K562 (cell line): ENCODE data around the gene SUFU. TPM values are rescaled to one million over a fixed set of nuclear protein-coding genes. Genes with fewer than 3 reads are reported as not detected.

Experiments
- ATAC-seq: fragments of 200-7000 bp; cut with Tn5 transposase; 3 replicates; pipeline ENCODE4 v1.9.1; 2020; ENCODE audit warnings: moderate library complexity
- BruUV-seq: library from RNA; stranded (reverse); fragments of 400-500 nt; replicated peaks from 2 replicates; lab custom pipeline; 2021; lab: Mats Ljungman, UMichigan
- CTCF ChIA-PET: fragments of 300-600 bp; formaldehyde crosslinking; extraction: SDS; loops from one replicate; lab custom pipeline; 2021; ENCODE audit warnings: low intra/inter-chr PET ratio; lab: Yijun Ruan, JAX
- POLR2A ChIA-PET: fragments of 300-600, 350-650 bp; sonication (Branson Sonifier 250); formaldehyde crosslinking; extraction: SDS; loops from one replicate; lab custom pipeline; 2021; ENCODE audit warnings: antibody characterized with exemption, inconsistent platforms; lab: Yijun Ruan, JAX
- DNase-seq, 4 experiments: peaks; one replicate each; pipeline versions ENCODE4 v3.0.0 to v3.0.0-alpha.2; 2011 to 2018; ENCODE audit warnings: low spot score in 3 of 4, mixed read lengths in 3 of 4; ENCODE audit errors: extremely low read depth in 1 of 4
- FAIRE-seq: peaks from 2 replicates; lab custom pipeline; 2011; peaks lifted over from hg19 to GRCh38; lab: Jason Lieb, UNC
- H2AFZ ChIP-seq: 2 replicates; pipeline ENCODE4 v1.6.0; 2011; ENCODE audit warnings: low read depth, low read length, control low read depth, inconsistent platforms
- H3K27ac ChIP-seq: fragments of 200-600 bp; 3 replicates; pipeline ENCODE4 v1.8.0; 2011; ENCODE audit warnings: low read depth, mild to moderate bottlenecking, control low read depth, inconsistent platforms, low read length, moderate library complexity, mixed read lengths; ENCODE audit errors: extremely low read depth
- H3K27me3 ChIP-seq, 2 experiments: fragments of 300-600 bp in 1 of 2; 2 replicates in 1 of 2; 3 replicates in 1 of 2; pipeline versions ENCODE4 v1.6.0 to v1.8.0; 2011; ENCODE audit warnings: inconsistent platforms in 2 of 2, low read length in 2 of 2, mild to moderate bottlenecking in 1 of 2, mixed read lengths in 1 of 2, moderate library complexity in 1 of 2; ENCODE audit not compliant: control insufficient read depth in 2 of 2, insufficient read depth in 2 of 2
- H3K36me3 ChIP-seq: fragments of 300-600 bp; 3 replicates; pipeline ENCODE4 v1.8.0; 2011; ENCODE audit warnings: mild to moderate bottlenecking, low read length, inconsistent platforms; ENCODE audit not compliant: control insufficient read depth, insufficient read depth
- H3K4me1 ChIP-seq, 2 experiments: fragments of 200-600 bp in 1 of 2; replicated peaks in 1 of 2; 2 replicates in 1 of 2; 3 replicates in 1 of 2; pipeline versions ENCODE4 v1.5.1 to v1.8.0; 2011; ENCODE audit warnings: inconsistent platforms in 2 of 2, low read length in 2 of 2, mild to moderate bottlenecking in 1 of 2, mixed read lengths in 1 of 2, moderate library complexity in 1 of 2; ENCODE audit not compliant: control insufficient read depth in 2 of 2, insufficient read depth in 2 of 2
- H3K4me2 ChIP-seq: 2 replicates; pipeline ENCODE4 v1.6.1; 2011; ENCODE audit warnings: low read length, control low read depth, inconsistent platforms, mixed read lengths; ENCODE audit not compliant: insufficient read depth
- H3K4me3 ChIP-seq: fragments of 200-600 bp; sonication (generic), shearing (Covaris generic); 2 replicates; pipeline ENCODE4 v1.5.1; 2016; ENCODE audit warnings: control low read depth, inconsistent platforms
- H3K79me2 ChIP-seq: fragments of 200-600 bp; 3 replicates; pipeline ENCODE4 v1.8.0; 2011; ENCODE audit warnings: low read length, inconsistent platforms; ENCODE audit not compliant: control insufficient read depth, insufficient read depth
- H3K9ac ChIP-seq, 2 experiments: 2 replicates each; pipeline versions ENCODE4 v1.6.0 to v1.6.1; 2011; ENCODE audit warnings: low read depth in 2 of 2, low read length in 2 of 2, control low read depth in 1 of 2, inconsistent platforms in 1 of 2, mild to moderate bottlenecking in 1 of 2, mixed read lengths in 1 of 2; ENCODE audit not compliant: insufficient read depth in 1 of 2
- H3K9me1 ChIP-seq: one replicate; pipeline ENCODE4 v1.6.0; 2011; ENCODE audit warnings: inconsistent platforms, mild to moderate bottlenecking, low read length, moderate library complexity; ENCODE audit not compliant: control insufficient read depth, insufficient read depth
- H3K9me3 ChIP-seq: replicated peaks from 2 replicates; pipeline ENCODE4 v1.5.1; 2011; ENCODE audit warnings: low read depth, low read length, inconsistent platforms; ENCODE audit not compliant: control insufficient read depth, insufficient read depth
- H4K20me1 ChIP-seq: replicated peaks from 2 replicates; pipeline ENCODE4 v1.6.1; 2011; ENCODE audit warnings: low read length, inconsistent platforms, mixed read lengths; ENCODE audit not compliant: control insufficient read depth, insufficient read depth
- C11orf30 ChIP-seq: fragments of 450-650 bp; IDR thresholded peaks from 2 replicates; pipeline ENCODE4 v1.6.1; 2016; ENCODE audit warnings: low read depth, mild to moderate bottlenecking
- DPF2 ChIP-seq: fragments of 450-650 bp; IDR thresholded peaks from 2 replicates; pipeline ENCODE4 v1.6.1; 2016
- EGR1 ChIP-seq: fragments of 450-650 bp; conservative IDR thresholded peaks from 2 replicates; pipeline ENCODE4 v1.6.1; 2017; ENCODE audit warnings: mild to moderate bottlenecking
- NFRKB ChIP-seq: fragments of 450-650 bp; IDR thresholded peaks from 2 replicates; pipeline ENCODE4 v1.6.1; 2016; ENCODE audit warnings: low read depth
- PHF8 ChIP-seq: fragments of 200-600 bp; sonication (generic); IDR thresholded peaks from 2 replicates; pipeline ENCODE4 v1.6.1; 2012; ENCODE audit warnings: mixed run types, mild to moderate bottlenecking, inconsistent platforms, low read length, moderate library complexity, borderline replicate concordance
- ZNF316 ChIP-seq: fragments of 450-650 bp; IDR thresholded peaks from 2 replicates; pipeline ENCODE4 v1.6.1; 2016
- WGBS: fragments of 100-300 bp; shearing (Covaris generic); methylation state at CpG from one replicate; pipeline ENCODE4 v1.1.6; 2016; ENCODE audit warnings: low coverage, mixed read lengths; ENCODE audit not compliant: insufficient coverage; ENCODE audit errors: missing lambda C conversion rate; 5-methylcytosine and 5-hydroxymethylcytosine counted together
- in situ Hi-C: fragments of 300-500 bp; cut with MboI; formaldehyde crosslinking; loops from 4 replicates; pipeline ENCODE4 v1.15.0; 2018; ENCODE audit warnings: inconsistent platforms, mixed read lengths
- intact Hi-C: fragments of 100-400 bp; cut with micrococcal nuclease; formaldehyde crosslinking; loops from 2 replicates; pipeline ENCODE4 v1.14.2; 2022
- polyA plus RNA-seq, 8 experiments: library from polyadenylated mRNA; depleted of rRNA in 4 of 8; stranded (reverse) in 5 of 8; unstranded in 3 of 8; fragments of >200 nt; fragmentation: Nextera tagmentation in 2 of 8; fragmentation: Illumina TruSeq in 1 of 8; extraction: Ambion mirVana in 2 of 8; extraction: Trizol in 1 of 8; gene quantifications; 2 replicates each; pipeline versions ENCODE4 v1.2.1 to v1.2.3, GENCODE V29; 2011 to 2014; ENCODE audit warnings: inconsistent platforms in 1 of 8, missing spikeins in 1 of 8
- total RNA-seq, 7 experiments: library from RNA; depleted of rRNA in 6 of 7; stranded (reverse); fragments of >200 nt in 6 of 7; fragmentation: Illumina TruSeq in 2 of 7; extraction: Trizol in 2 of 7; gene quantifications; 2 replicates each; pipeline versions ENCODE4 v1.2.1 to v1.2.3, GENCODE V29; 2011 to 2021; ENCODE audit warnings: low replicate concordance in 1 of 7
- TF ChIP-seq, protein P1 (sequence below), 2 experiments: fragments of 450-650 bp; IDR thresholded peaks; 2 replicates each; pipeline ENCODE4 v1.6.1; 2016
- TF ChIP-seq, protein P2 (sequence below): fragments of 450-650 bp; IDR thresholded peaks from 2 replicates; pipeline ENCODE4 v1.6.1; 2016; ENCODE audit warnings: borderline replicate concordance
- TF ChIP-seq, protein P3 (sequence below): fragments of 450-650 bp; IDR thresholded peaks from 2 replicates; pipeline ENCODE4 v1.6.1; 2016; ENCODE audit warnings: antibody characterized with exemption
- TF ChIP-seq, protein P4 (sequence below): fragments of 250-450 bp; sonication (Bioruptor Pico); IDR thresholded peaks from 2 replicates; pipeline ENCODE4 v1.5.0; 2021

Gene SUFU
- total and polyA plus RNA-seq, 9 of the 15 experiments (the other 6 are each of a cell fraction or from before 2014, with no cell fraction given) = 0.59 to 6.3 (median 0.82) TPM

DNA sequence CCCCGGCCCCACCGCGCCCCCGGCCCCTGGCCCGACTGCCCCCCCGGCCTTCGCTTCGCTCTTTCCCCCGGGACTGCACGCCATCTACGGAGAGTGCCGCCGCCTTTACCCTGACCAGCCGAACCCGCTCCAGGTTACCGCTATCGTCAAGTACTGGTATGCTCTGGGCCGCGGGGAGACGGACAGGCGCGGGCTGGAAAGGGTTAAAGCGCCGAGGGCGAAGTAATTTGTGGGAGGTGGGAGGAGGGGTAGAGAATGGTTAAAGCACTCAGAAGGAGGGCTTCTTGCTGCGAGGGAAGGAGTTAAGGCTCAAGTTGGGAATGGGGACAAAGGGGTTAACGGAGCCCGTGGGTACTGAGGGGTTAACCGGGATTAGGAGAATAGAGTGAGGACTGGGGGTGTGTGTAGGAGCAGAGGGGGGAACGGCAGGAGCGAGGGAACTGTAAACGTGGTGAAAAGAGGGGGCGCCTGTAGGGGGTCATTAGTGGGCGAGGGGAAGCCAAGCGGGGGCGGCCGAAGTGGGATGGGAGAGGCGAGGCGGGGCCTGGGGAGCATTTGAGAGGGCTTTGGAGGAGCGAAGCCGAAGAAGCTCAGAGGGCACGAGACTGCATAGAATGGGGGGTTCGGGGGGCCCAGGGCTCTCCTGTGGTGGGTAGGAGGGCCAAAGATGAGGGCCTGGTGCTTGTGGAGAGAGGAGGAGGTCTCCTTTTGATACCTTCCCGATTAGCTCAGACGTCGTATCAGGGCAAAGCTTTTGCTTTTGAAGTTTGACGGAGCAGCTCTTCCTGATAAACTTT lies 605 bp downstream of the SUFU start:
- ChIA-PET POLR2A (interaction anchor here (0.7 to 1.7 kb wide), 6 partner anchors 16 to 281 kb away, joined by 3 to 6 read pairs (median 4); partner anchors contain the start of gene C10orf95), CTCF (interaction anchor here (1.5 kb wide), 1 partner anchor 80 kb away, joined by 6 read pairs; no protein-coding TSS in a partner anchor)
- Histone ChIP-seq H3K4me2 (peak overlapping the region; percentile 92), H3K9ac (peak overlapping the region; percentile 64 to 91), H3K4me1 (peaks cover 4 to 13% of the 10 kb centered on the region in 2 experiments; a peak in 4 of 5 replicates), H3K27me3 (no peaks in the 10 kb centered on the region), H3K9me1 (no peaks in the 10 kb centered on the region), H4K20me1 (no peaks in the 10 kb centered on the region), H3K4me3 (peak overlapping the region; percentile 86), H2AFZ (peak overlapping the region; percentile 68), H3K36me3 (peaks cover 17% of the 10 kb centered on the region), H3K79me2 (peaks cover 48% of the 10 kb centered on the region), H3K9me3 (no peaks in the 10 kb centered on the region), H3K27ac (peak overlapping the region; percentile 56; the same call in 1 of the 3 replicates)
- TSS peak; percentile 45 for BruUV-seq
- under 1% methylated on average over 25 of the region's 47 CpGs for WGBS
- in situ Hi-C loops = loop anchor here (5.0 to 25.0 kb wide), 2 partner anchors 83 to 667 kb away; partner anchors contain the start of gene KCNIP2
- FAIRE-seq (peak; percentile 79), ATAC-seq (no peak), DNase-seq (peak; percentile 9 to 39 (median 38))
- intact Hi-C loops = loop anchor here (5.0 kb wide), 1 partner anchor 93 kb away; no protein-coding TSS in a partner anchor
- TF ChIP-seq ZNF316 = peak; percentile 94; the same call in 1 of the 2 replicates
- peak; percentile 31; the same call in 1 of the 2 replicates for TF ChIP-seq PHF8
- TF ChIP-seq, protein P1, sequence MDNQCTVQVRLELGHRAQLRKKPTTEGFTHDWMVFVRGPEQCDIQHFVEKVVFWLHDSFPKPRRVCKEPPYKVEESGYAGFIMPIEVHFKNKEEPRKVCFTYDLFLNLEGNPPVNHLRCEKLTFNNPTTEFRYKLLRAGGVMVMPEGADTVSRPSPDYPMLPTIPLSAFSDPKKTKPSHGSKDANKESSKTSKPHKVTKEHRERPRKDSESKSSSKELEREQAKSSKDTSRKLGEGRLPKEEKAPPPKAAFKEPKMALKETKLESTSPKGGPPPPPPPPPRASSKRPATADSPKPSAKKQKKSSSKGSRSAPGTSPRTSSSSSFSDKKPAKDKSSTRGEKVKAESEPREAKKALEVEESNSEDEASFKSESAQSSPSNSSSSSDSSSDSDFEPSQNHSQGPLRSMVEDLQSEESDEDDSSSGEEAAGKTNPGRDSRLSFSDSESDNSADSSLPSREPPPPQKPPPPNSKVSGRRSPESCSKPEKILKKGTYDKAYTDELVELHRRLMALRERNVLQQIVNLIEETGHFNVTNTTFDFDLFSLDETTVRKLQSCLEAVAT (IDR thresholded peaks at IDR 0.05) = 0 out of 4 replicates have a peak, but pooled peaks of 1 of the 2 experiments have one; percentile 45
- 0 out of 2 replicates have a peak, but pooled peaks have one; percentile 24 for TF ChIP-seq DPF2
- TF ChIP-seq NFRKB = peak; percentile 79
- TF ChIP-seq, protein P2, sequence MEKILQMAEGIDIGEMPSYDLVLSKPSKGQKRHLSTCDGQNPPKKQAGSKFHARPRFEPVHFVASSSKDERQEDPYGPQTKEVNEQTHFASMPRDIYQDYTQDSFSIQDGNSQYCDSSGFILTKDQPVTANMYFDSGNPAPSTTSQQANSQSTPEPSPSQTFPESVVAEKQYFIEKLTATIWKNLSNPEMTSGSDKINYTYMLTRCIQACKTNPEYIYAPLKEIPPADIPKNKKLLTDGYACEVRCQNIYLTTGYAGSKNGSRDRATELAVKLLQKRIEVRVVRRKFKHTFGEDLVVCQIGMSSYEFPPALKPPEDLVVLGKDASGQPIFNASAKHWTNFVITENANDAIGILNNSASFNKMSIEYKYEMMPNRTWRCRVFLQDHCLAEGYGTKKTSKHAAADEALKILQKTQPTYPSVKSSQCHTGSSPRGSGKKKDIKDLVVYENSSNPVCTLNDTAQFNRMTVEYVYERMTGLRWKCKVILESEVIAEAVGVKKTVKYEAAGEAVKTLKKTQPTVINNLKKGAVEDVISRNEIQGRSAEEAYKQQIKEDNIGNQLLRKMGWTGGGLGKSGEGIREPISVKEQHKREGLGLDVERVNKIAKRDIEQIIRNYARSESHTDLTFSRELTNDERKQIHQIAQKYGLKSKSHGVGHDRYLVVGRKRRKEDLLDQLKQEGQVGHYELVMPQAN = 0 out of 2 replicates have a peak, but pooled peaks have one; percentile 34
- TF ChIP-seq, protein P3, sequence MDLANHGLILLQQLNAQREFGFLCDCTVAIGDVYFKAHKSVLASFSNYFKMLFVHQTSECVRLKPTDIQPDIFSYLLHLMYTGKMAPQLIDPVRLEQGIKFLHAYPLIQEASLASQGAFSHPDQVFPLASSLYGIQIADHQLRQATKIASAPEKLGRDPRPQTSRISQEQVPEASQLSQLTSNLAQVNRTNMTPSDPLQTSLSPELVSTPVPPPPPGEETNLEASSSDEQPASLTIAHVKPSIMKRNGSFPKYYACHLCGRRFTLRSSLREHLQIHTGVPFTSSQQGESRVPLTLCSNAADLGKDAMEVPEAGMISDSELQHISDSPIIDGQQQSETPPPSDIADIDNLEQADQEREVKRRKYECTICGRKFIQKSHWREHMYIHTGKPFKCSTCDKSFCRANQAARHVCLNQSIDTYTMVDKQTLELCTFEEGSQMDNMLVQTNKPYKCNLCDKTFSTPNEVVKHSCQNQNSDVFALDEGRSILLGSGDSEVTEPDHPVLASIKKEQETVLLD = peak; percentile 33; the same call in 1 of the 2 replicates
- TF ChIP-seq C11orf30 = peak; percentile 91
- TF ChIP-seq, protein P4, sequence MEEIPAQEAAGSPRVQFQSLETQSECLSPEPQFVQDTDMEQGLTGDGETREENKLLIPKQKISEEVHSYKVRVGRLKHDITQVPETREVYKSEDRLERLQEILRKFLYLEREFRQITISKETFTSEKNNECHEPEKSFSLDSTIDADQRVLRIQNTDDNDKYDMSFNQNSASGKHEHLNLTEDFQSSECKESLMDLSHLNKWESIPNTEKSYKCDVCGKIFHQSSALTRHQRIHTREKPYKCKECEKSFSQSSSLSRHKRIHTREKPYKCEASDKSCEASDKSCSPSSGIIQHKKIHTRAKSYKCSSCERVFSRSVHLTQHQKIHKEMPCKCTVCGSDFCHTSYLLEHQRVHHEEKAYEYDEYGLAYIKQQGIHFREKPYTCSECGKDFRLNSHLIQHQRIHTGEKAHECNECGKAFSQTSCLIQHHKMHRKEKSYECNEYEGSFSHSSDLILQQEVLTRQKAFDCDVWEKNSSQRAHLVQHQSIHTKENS (CRISPR knock-in tag) = no peak
- peak; percentile 87 for TF ChIP-seq EGR1
